Esophagus squamous epithelium (tissue), 4 donors: Measurements from ENCODE around the gene GADD45B.

Source experiments
- POLR2A ChIP-seq, 4 donors: fragments of 450-650 bp; IDR thresholded peaks; one replicate each; pipeline ENCODE4 v1.6.1; 2017; ENCODE audit warnings: antibody characterized with exemption in 4 of 4, mild to moderate bottlenecking in 4 of 4, moderate library complexity in 3 of 4
- TF ChIP-seq, protein P1 (sequence below), 6 experiments: fragments of 450-650 bp in 4 of 6; fragments of 200-600 bp in 2 of 6; sonication (generic) in 2 of 6; IDR thresholded peaks; one replicate each; pipeline ENCODE4 v1.5.1; 2016 to 2019; ENCODE audit warnings: antibody characterized with exemption in 6 of 6, mild to moderate bottlenecking in 4 of 6, moderate library complexity in 4 of 6

- no peak for TF ChIP-seq POLR2A (IDR thresholded peaks at IDR 0.05)
- TF ChIP-seq, protein P1, sequence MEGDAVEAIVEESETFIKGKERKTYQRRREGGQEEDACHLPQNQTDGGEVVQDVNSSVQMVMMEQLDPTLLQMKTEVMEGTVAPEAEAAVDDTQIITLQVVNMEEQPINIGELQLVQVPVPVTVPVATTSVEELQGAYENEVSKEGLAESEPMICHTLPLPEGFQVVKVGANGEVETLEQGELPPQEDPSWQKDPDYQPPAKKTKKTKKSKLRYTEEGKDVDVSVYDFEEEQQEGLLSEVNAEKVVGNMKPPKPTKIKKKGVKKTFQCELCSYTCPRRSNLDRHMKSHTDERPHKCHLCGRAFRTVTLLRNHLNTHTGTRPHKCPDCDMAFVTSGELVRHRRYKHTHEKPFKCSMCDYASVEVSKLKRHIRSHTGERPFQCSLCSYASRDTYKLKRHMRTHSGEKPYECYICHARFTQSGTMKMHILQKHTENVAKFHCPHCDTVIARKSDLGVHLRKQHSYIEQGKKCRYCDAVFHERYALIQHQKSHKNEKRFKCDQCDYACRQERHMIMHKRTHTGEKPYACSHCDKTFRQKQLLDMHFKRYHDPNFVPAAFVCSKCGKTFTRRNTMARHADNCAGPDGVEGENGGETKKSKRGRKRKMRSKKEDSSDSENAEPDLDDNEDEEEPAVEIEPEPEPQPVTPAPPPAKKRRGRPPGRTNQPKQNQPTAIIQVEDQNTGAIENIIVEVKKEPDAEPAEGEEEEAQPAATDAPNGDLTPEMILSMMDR (IDR thresholded peaks at IDR 0.05) = no peak
These were observed 49.2 kb downstream of the GADD45B start for GRCh38 chr19:2524840-2525723.
